NCI-H2107 treated with DMSO at 0.1 percent for 48 hours (cell line): ENCODE results near the gene C1QL4.
"Not testable (repeated sequence)": the region's sequence is repeated elsewhere in the genome, so short reads cannot be mapped to it uniquely, and the experiment has no call there.

Experiments used
- DNase-seq: peaks from one replicate; lab custom pipeline; 2025; ENCODE audit not compliant: unreplicated experiment; lab: John Stamatoyannopoulos, UW

The C1QL4 gene

GRCh38 chr12:49334681-49335080, 2.3 kb downstream of the C1QL4 start:
- no peak for DNase-seq

- no peak for DNase-seq
Measured at GRCh38 chr12:49334226-49334625, 2.8 kb downstream of the C1QL4 start.

- DNase-seq, result not testable (repeated sequence)
Measured at GRCh38 chr12:49333778-49334177, 3.2 kb downstream of the C1QL4 start.

GRCh38 chr12:49332891-49333371, 4.1 kb downstream of the C1QL4 start:
- DNase-seq, result no peak

GRCh38 chr12:49332441-49332861, 4.5 kb downstream of the C1QL4 start:
- DNase-seq, result no peak

GRCh38 chr12:49331380-49332222, 5.4 kb downstream of the C1QL4 start:
- DNase-seq, result no peak

GRCh38 chr12:49330631-49331379, 6.2 kb downstream of the C1QL4 start:
- no peak for DNase-seq

GRCh38 chr12:49330032-49330619, 6.9 kb downstream of the C1QL4 start:
- no peak for DNase-seq

GRCh38 chr12:49328816-49329215, 8.2 kb downstream of the C1QL4 start:
- no peak for DNase-seq

- no peak for DNase-seq
Measured at GRCh38 chr12:49327887-49328286, 9.1 kb downstream of the C1QL4 start.

- DNase-seq, result no peak
Measured at GRCh38 chr12:49327368-49327767, 9.6 kb downstream of the C1QL4 start.

- no peak for DNase-seq
Measured at GRCh38 chr12:49325606-49326005, 11.4 kb downstream of the C1QL4 start.

GRCh38 chr12:49323524-49324097, 13.4 kb downstream of the C1QL4 start:
- DNase-seq, result no peak

- DNase-seq, result peak; percentile 94
Measured at GRCh38 chr12:49322708-49323523, 14.1 kb downstream of the C1QL4 start, which contains the start of gene TROAP. TROAP (plus strand) TSS chr12:49323255; CDS start chr12:49323609, 354 bp downstream.

- no peak for DNase-seq
Measured at GRCh38 chr12:49322367-49322707, 14.7 kb downstream of the C1QL4 start.

GRCh38 chr12:49320411-49321103, 16.4 kb downstream of the C1QL4 start:
- not testable (repeated sequence) for DNase-seq

- DNase-seq, result not testable (repeated sequence)
Measured at GRCh38 chr12:49317118-49317517, 19.9 kb downstream of the C1QL4 start.

GRCh38 chr12:49314811-49315210, 22.2 kb downstream of the C1QL4 start:
- no peak for DNase-seq

GRCh38 chr12:49310451-49311000, 26.5 kb downstream of the C1QL4 start:
- not testable (repeated sequence) for DNase-seq
